NCI-H128 (cell line): Measurements from ENCODE around the gene ERAP2.
"Not testable (repeated sequence)": the region's sequence is repeated elsewhere in the genome, so short reads cannot be mapped to it uniquely, and the experiment has no call there.

Experiments used
- DNase-seq: peaks from one replicate; lab custom pipeline; 2025; ENCODE audit not compliant: unreplicated experiment; lab: John Stamatoyannopoulos, UW

Gene ERAP2

DNA sequence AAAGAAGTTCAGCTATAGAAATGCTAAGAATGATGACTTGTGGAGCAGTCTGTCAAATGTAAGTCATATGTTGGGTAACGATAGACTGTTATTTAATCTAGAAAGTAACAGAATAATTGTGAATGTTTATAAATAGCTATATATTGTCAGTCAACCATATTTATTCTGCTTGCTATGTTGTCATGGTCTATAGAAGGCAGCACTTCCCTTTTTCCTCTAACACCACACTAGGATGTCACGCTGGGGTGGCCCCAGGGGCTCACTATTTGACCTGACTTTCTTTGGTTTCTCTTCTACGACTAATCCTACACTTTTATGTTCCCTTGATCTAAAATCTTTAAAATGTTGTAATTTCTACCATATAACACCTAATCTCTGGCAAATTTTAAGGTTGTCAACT, 20.5 kb downstream of the ERAP2 start:
- DNase-seq = no peak

GRCh38 chr5:96901384-96901783, 25.1 kb downstream of the ERAP2 start:
- no peak for DNase-seq

DNA sequence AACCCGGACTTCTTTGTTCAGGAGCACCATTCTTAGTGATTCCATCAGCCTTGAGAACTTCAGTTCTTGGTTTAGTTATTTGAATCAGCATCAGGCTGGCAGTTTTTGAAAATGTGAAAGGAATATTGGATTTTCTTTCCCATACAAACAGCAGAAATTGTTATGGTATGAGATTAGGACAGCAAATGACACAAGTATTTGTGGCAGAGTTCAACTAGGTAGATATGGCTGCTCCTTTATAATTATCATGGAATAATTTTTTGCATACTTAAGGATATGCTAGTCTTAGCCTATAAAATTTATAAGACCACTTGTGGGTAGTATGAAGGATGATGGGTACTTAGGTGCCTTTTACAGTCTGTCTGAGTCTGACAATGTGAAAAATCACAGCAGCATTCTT, 25.5 kb downstream of the ERAP2 start:
- no peak for DNase-seq

- DNase-seq = no peak
These were observed 26.6 kb downstream of the ERAP2 start for GRCh38 chr5:96902876-96903275.

DNA sequence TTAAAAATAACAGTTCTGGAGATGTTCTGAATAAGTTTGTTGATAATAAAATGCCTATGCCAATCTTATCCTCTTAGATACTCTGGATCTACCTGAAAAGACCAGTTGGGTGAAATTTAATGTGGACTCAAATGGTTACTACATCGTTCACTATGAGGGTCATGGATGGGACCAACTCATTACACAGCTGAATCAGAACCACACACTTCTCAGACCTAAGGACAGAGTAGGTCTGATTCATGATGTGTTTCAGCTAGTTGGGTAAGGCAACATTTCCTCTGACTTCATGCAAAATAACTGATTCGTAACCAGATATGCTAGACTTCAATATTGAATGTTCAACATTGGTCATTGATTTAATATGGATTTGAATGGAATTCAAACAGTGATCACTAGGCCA, 27.0 kb downstream of the ERAP2 start:
- DNase-seq = no peak

DNA sequence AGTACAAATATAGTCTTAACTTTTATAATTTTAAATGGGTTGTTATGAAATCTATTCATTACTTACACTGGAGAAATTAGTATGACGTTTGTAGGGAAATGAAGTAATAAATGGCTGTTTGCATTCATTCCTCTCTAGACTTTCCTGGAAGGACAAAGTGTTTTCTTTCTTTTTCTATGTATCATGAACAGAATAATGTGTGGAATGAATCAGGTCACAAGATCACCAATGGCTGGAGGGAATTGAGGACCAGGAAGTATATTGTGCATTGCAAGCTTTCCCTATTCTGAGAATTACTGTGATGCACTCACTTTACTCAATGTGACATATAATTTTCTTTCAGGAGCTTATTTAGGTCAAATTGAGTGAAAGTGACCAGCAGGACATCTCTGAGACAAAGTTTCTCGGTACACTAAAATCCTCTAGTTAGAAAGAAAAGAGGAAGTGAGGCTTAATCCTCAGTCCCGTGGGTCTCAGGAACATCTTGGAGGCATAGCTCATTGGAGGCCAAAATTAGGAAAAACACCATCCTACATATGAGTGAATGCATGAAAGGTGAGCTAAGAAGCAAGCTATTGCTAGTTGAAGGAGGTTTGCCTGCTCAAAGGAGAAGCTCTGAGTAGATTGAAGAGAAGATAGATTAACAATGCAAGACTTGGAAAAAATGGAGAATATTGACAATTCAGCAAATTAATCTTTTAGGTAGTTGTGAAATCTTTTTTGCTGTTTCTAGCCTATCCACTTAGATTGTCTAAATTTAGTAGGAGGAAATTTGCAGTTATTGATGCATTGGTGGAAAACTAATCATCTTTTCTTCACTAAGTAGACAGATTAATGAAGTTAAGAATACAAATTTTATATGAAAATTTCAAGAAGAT, 28.0 kb downstream of the ERAP2 start:
- no peak for DNase-seq

GRCh38 chr5:96905864-96906263, 29.6 kb downstream of the ERAP2 start:
- DNase-seq = no peak

DNA sequence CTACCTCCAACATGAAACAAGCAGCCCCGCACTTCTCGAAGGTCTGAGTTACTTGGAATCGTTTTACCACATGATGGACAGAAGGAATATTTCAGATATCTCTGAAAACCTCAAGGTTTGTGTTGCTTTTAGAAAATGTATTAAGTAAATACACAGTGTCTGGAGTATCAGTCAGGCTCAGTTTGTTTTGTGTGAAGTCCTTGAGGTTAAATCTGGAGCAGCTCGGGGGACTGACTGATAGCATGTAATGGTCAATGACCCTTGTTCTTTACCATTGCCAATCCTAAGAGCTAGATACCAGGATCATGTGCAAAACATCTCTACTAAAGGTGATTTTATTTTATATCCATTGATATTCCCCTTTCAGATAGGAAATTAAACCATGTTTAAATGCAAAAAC, 32.7 kb downstream of the ERAP2 start:
- no peak for DNase-seq

DNA sequence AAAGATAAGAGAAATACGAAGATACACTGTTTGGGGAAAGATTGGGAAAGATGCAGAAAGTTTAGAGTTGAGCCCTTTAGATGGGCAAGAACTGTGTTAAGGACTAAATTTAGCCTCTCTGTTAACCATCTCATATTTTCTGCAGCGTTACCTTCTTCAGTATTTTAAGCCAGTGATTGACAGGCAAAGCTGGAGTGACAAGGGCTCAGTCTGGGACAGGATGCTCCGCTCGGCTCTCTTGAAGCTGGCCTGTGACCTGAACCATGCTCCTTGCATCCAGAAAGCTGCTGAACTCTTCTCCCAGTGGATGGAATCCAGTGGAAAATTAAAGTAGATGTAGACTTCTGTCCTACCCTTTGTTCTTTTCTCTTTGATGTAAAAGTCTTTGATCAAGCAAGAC, 33.1 kb downstream of the ERAP2 start:
- no peak for DNase-seq

DNA sequence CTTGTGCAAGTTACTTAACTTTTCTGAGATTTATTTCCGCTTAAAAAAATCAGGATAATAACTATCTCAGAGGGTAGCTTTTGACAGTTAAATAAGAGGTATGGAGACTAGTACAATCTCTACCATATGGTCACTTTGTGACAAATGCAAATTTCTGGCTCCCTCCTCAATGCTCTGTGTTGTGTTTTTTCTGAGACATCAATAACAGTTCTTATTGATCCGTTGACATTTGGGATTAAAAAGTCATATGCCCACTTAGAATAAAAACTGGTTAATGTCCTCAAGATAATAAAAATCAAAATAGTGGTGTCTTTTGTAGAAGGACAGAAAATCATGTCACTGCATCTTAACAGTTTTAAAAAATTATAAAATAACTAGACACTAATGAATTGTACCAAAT, 34.8 kb downstream of the ERAP2 start:
- DNase-seq = no peak

DNA sequence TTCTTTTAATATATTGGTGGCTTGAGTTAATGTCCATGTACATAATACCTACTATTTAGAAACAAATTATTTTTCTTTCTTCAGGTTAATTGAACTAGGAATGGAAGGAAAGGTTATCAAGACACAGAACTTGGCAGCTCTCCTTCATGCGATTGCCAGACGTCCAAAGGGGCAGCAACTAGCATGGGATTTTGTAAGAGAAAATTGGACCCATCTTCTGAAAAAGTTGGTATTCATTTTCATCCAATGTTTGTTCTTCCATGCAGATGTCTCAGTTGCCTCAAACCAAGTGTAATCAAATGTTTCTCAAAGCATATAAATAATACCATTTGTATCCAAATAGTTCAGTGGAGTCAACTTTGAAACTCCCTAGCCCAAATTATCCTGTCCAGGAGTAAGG, 36.9 kb downstream of the ERAP2 start:
- no peak for DNase-seq

DNA sequence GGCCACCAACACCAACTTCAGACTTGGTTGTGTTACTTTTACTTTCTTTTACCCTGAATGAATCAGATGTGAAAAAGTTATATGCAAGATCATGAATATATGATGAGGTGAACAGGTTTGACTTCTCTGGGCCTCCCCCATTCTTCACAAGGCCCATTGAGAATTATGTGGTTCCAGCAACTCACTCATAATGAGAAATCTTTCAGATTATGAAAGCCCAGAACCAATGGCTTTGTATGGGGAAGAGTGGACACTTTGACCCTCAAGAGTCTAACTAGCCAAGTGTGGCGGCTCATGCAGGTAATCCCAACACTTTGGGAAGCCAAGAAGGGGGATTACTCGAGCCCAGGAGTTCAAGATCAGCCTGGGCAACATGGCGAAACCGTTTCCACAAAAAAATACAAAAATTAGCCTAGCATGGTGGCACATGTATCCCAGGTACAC, 43.5 kb downstream of the ERAP2 start:
- no peak for DNase-seq

DNA sequence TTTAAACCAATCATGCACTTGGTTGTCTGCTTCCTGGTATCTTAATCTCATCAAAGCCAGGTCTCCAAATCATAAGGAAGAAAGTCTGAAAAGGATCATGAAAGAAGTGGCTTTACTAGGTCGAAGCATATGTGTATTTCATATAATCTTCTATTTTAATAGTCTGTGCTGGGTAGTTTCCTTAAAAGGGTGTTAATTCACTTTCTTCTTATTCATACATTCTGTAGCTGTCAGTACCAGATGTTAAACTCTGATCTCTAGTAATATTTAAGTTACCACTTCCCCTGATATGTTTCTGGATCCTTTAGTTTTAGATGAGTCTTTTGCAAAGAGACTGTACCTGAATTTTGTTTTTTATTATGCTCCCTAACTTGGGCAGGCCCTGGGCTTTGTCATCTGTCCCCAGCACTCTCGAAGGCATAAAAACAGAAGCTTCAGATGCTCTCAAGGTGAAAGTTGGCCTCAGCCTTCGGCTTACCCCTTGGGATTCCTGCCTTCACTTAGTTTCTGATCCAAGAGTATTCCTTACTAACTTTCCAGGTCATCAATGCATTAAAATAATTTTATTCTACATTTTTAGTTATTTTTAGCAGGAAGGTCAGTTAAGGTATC, 44.5 kb downstream of the ERAP2 start:
- DNase-seq = no peak

DNA sequence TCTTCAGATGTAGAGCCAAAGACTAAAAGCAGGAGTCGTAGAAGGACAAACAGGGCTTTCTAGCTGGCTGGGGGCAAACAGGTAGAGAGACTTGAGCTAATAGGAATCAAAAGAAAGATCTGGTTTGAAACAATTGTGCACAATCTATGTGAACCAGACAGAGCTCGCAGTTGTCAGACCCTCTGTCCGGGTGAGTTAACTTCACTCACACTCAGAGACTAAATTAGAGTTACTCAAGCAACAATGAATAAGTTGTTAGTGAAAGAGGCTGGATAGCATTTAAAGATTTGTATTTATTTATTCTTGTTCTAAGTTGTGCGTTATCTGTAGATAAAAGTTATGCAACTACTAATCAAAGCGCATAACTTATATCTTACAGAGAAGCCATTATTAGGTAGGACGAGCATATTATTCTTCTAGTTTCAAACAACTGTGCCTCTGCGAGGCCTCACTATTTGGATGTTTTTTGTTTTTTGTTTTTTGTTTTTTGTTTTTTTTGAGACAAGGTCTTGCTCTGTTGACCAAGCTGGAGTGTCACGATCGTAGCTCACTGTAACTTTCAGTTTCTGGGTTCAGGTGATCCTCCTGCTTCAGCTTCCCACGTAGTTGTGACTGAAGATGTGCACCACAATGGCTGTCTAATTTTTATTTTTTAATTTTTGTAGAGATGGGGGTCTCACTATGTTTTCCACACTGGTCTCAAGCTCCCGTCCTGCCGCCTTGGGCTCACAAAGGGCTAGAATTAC, 46.4 kb downstream of the ERAP2 start:
- no peak for DNase-seq

DNA sequence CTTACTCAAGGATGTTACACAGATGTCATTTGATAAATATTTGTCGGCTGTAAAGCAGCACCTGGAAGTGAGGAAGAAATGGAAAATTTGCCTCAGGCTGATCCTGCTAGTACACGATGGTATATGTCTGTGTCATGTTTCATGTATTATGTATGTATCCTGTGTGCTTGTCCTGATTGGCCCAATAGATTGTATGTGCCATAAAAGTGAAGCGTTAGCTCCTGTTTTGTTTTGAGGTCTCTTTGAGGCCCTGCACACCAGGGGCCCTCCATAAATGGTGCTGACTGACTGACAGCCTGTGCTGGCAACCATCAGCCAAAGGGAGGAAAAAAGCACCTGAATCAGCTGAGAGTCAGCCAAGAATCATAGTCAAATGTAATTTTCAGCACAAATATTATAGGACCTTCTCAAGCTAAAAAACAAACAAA, 47.7 kb downstream of the ERAP2 start:
- DNase-seq = no peak

- no peak for DNase-seq
These were observed 50.0 kb downstream of the ERAP2 start for GRCh38 chr5:96926276-96926675.

DNA sequence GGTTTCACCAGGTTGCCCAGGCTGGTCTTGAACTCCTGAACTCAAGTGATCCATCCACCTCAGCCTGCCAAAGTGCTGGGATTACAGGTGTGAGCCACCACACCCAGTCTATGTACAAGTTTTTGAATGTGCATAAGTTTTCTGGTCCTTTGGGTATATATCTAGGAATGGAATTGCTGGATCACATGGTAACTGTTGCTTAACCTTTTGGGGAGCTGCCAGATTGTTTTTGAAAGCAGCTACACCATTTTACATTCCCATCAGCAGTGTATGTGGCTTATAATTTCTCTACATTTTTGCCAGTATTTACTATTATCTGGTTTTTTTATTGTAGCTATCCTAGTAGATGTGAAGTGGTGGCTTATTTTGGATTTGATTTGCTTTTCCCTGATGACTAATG, 50.7 kb downstream of the ERAP2 start:
- no peak for DNase-seq

DNA sequence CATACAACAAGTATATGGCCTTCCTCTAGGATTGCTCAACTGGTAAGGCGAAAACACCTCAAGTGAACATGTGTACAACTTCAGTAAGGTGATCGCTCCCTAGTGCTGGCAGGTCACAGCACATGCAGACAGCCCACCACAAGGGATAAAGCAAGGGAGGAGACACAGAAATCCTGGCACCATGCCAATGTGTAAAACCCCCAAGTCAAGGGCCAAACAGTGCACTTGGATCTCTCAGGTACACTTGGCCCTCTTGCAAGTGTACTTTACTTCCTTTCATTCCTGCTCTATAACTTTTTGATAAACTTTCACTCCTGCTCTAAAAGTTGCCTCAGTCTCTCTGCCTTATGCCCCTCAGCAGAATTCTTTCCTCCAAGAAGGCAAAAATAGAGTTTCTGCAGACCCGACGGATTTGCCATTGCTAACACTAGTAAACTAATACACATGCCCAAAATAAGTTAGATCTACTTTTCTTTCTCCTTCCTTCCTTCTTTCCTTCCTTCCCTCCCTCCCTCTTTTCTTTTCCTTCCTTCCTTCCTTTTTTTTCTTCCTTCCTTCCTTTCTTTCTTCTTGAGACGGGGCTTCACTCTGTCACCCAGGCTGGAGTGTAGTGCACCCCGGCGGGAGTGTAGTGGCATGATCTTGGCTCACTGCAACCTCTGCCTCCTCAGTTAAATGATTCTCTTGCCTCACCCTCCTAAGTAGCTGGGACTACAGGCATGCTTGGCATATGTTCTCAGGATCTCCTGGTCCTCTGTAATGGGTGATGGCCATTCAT, 52.8 kb downstream of the ERAP2 start:
- DNase-seq = no peak

GRCh38 chr5:96930058-96930457, 53.8 kb downstream of the ERAP2 start:
- DNase-seq = no peak

GRCh38 chr5:96930589-96930988, 54.3 kb downstream of the ERAP2 start:
- DNase-seq = no peak

GRCh38 chr5:96931037-96931436, 54.7 kb downstream of the ERAP2 start:
- not testable (repeated sequence) for DNase-seq
